MCF 10A (cell line): ENCODE data around the gene USP13. TPM values are rescaled to one million over a fixed set of nuclear protein-coding genes. Genes with fewer than 3 reads are reported as not detected.

Experiments
- BruUV-seq: library from RNA; stranded (reverse); fragments of 400-500 nt; replicated peaks from 2 replicates; lab custom pipeline; 2021; lab: Mats Ljungman, UMichigan
- CTCF ChIA-PET: fragments of 300-600 bp; sonication (Branson Sonifier 250); formaldehyde crosslinking; extraction: SDS; loops from one replicate; lab custom pipeline; 2021; ENCODE audit warnings: antibody characterized with exemption, inconsistent platforms; lab: Yijun Ruan, JAX
- POLR2A ChIA-PET: fragments of 300-600, 350-650 bp; sonication (Branson Sonifier 250); formaldehyde crosslinking; extraction: SDS; loops from one replicate; lab custom pipeline; 2020; ENCODE audit warnings: antibody characterized with exemption, inconsistent platforms; lab: Yijun Ruan, JAX
- DNase-seq: peaks from one replicate; pipeline ENCODE4 v3.0.0-alpha.2; 2018; ENCODE audit not compliant: unreplicated experiment
- H3K27ac Mint-ChIP-seq: one replicate; pipeline ENCODE4 v1.8.0; 2022; ENCODE audit warnings: mild to moderate bottlenecking, low read depth, mixed read lengths; ENCODE audit not compliant: unreplicated experiment
- H3K27me3 Mint-ChIP-seq: one replicate; pipeline ENCODE4 v1.8.0; 2022; ENCODE audit warnings: mixed read lengths; ENCODE audit not compliant: insufficient read depth, unreplicated experiment
- H3K36me3 Mint-ChIP-seq: one replicate; pipeline ENCODE4 v1.8.0; 2022; ENCODE audit warnings: mild to moderate bottlenecking, moderate library complexity, mixed read lengths; ENCODE audit not compliant: insufficient read depth, unreplicated experiment
- H3K4me1 Mint-ChIP-seq: one replicate; pipeline ENCODE4 v1.8.0; 2022; ENCODE audit warnings: mixed read lengths; ENCODE audit not compliant: insufficient read depth, unreplicated experiment
- H3K4me3 Mint-ChIP-seq: one replicate; pipeline ENCODE4 v1.8.0; 2022; ENCODE audit warnings: mild to moderate bottlenecking, moderate library complexity, mixed read lengths; ENCODE audit not compliant: unreplicated experiment
- H3K9me3 Mint-ChIP-seq: one replicate; pipeline ENCODE4 v1.8.0; 2022; ENCODE audit warnings: mixed read lengths; ENCODE audit not compliant: unreplicated experiment
- intact Hi-C: fragments of 100-400 bp; cut with micrococcal nuclease; formaldehyde crosslinking; loops from 2 replicates; pipeline ENCODE4 v1.14.1; 2022
- total RNA-seq: library from RNA; stranded (reverse); gene quantifications from 2 replicates; pipeline ENCODE4 v1.2.3, GENCODE V29; 2022
- TF ChIP-seq, protein P1 (sequence below): fragments of 200-600 bp; IDR thresholded peaks from one replicate; pipeline ENCODE4 v1.8.0; 2022; ENCODE audit warnings: antibody characterized with exemption, mild to moderate bottlenecking; ENCODE audit not compliant: unreplicated experiment

USP13 gene
- total RNA-seq, 1 experiment from 2014 or later: 9.7 TPM

DNA sequence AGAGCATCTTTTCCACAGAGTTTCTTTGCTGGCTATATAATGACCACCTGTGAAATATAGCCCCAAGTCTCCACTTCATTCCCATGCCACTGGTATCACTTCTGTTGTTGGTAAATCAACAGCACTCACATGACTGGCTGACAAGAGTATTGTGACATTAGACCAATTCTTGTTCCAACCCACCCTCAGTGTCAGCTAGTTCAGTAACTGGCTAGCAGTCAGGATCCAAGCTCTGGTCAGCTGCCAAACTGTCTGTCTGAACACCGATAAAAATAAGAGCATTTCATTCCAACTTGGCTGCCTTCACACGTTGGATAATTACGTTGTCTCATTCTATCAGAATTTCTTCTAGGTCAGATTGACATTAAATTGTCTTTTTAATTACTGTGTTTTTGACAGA lies 166.5 kb downstream of the USP13 start:
- H3K27ac Mint-ChIP-seq: no peak overlapping the region
- DNase-seq: no peak
- no peaks in the 10 kb centered on the region for H3K9me3 Mint-ChIP-seq
- no TSS peak for BruUV-seq
- ChIA-PET POLR2A (no interaction called here), CTCF (interaction anchor here (1.0 to 1.7 kb wide), 2 partner anchors 47 to 776 kb away, joined by 4 to 6 read pairs; no protein-coding TSS in a partner anchor)
- intact Hi-C loops: no loop called here
- H3K27me3 Mint-ChIP-seq: no peaks in the 10 kb centered on the region
- H3K36me3 Mint-ChIP-seq: no peaks in the 10 kb centered on the region
- H3K4me3 Mint-ChIP-seq: no peak overlapping the region
- TF ChIP-seq, protein P1, sequence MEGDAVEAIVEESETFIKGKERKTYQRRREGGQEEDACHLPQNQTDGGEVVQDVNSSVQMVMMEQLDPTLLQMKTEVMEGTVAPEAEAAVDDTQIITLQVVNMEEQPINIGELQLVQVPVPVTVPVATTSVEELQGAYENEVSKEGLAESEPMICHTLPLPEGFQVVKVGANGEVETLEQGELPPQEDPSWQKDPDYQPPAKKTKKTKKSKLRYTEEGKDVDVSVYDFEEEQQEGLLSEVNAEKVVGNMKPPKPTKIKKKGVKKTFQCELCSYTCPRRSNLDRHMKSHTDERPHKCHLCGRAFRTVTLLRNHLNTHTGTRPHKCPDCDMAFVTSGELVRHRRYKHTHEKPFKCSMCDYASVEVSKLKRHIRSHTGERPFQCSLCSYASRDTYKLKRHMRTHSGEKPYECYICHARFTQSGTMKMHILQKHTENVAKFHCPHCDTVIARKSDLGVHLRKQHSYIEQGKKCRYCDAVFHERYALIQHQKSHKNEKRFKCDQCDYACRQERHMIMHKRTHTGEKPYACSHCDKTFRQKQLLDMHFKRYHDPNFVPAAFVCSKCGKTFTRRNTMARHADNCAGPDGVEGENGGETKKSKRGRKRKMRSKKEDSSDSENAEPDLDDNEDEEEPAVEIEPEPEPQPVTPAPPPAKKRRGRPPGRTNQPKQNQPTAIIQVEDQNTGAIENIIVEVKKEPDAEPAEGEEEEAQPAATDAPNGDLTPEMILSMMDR: no peak
- H3K4me1 Mint-ChIP-seq: no peaks in the 10 kb centered on the region

GRCh38 chr3:179822296-179822695 lies 169.5 kb downstream of the USP13 start:
- Mint-ChIP-seq H3K27ac (no peak overlapping the region), H3K9me3 (no peaks in the 10 kb centered on the region), H3K4me1 (peaks cover 18% of the 10 kb centered on the region), H3K36me3 (peaks cover 5% of the 10 kb centered on the region), H3K27me3 (no peaks in the 10 kb centered on the region), H3K4me3 (no peak overlapping the region)
- ChIA-PET CTCF (interaction anchor here (0.6 to 1.7 kb wide), 3 partner anchors 10 to 280 kb away, joined by 4 to 5 read pairs (median 4); no protein-coding TSS in a partner anchor), POLR2A (no interaction called here)
- intact Hi-C loops: no loop called here
- TF ChIP-seq, protein P1: no peak
- no TSS peak for BruUV-seq
- no peak for DNase-seq

DNA sequence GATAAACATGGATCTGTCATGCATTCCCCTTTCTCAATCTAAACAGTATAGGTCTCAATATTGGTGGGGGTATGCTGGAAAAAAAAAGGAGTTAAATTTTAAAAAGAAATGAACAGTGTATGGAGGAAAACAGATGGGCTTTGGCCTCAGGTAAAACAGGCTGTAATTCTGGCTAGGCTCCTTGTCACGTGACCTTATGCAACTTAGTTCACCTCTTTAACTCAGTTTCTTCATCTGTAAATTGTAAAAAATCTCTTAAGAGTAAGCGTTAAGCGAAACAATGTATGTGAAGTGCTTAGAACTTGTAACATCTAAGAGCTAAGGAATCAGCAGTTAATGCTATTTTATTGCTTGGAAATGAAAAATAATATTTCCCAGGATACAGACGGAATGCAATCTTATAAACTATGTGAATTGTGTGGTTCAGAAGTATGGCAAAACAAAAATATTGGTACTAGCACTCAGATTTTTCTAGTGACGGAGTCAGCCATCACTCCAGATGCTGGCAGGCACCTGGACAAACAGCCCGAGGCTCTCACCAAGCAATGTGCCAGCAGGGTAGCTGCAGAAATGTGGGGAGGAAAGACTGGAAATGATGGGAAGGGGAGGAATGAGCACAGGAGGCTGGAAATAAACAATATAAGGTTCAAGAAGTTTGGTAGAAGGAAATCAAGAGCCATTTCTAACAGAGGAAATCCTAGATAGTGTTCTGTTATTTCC lies 172.8 kb downstream of the USP13 start:
- Mint-ChIP-seq H3K36me3 (peaks cover 5% of the 10 kb centered on the region), H3K4me1 (peaks cover 18% of the 10 kb centered on the region), H3K4me3 (no peak overlapping the region), H3K27me3 (no peaks in the 10 kb centered on the region), H3K27ac (no peak overlapping the region), H3K9me3 (no peaks in the 10 kb centered on the region)
- no TSS peak for BruUV-seq
- ChIA-PET POLR2A (no interaction called here), CTCF (interaction anchor here (1.4 kb wide), 1 partner anchor 14 kb away, joined by 3 read pairs; no protein-coding TSS in a partner anchor)
- intact Hi-C loops: no loop called here
- TF ChIP-seq, protein P1: no peak
- DNase-seq: no peak

- no peak overlapping the region for H3K4me3 Mint-ChIP-seq
- TF ChIP-seq, protein P1: no peak
- H3K27me3 Mint-ChIP-seq: no peaks in the 10 kb centered on the region
- no TSS peak for BruUV-seq
- H3K27ac Mint-ChIP-seq: no peak overlapping the region
- no peak for DNase-seq
- H3K9me3 Mint-ChIP-seq: no peaks in the 10 kb centered on the region
- H3K4me1 Mint-ChIP-seq: peaks cover 18% of the 10 kb centered on the region
- intact Hi-C loops: no loop called here
- peaks cover 5% of the 10 kb centered on the region for H3K36me3 Mint-ChIP-seq
- CTCF ChIA-PET: interaction anchor here (1.4 kb wide), 1 partner anchor 14 kb away, joined by 3 read pairs; no protein-coding TSS in a partner anchor
- POLR2A ChIA-PET: no interaction called here
Measured at GRCh38 chr3:179826247-179826637, 173.4 kb downstream of the USP13 start.
